ENCODE measurements around the gene PAF1. TPM values are rescaled to one million over a fixed set of nuclear protein-coding genes. Genes with fewer than 3 reads are reported as not detected.
A peak's percentile ranks its signal among the peaks of the same experiment; 100 is the strongest.

The PAF1 gene
- total RNA-seq, 3 donors from 2014 or later, result 28.1 to 44.8 (median 32.3) TPM

GRCh38 chr19:39412100-39412866 is 21.4 kb upstream of the PAF1 start, which contains the start of gene PLEKHG2:
Gene PLEKHG2, plus strand, starts transcription at chr19:39412669. Its CDS starts 1,418 bp downstream, at chr19:39414087.
- H3K4me3 ChIP-seq, result peak within 1 kb of the TSS; percentile 37
- peaks cover 23% of the 10 kb centered on the region for H3K4me1 ChIP-seq (ENCODE audit: low read depth)
- ATAC-seq (peak; percentile 56), DNase-seq (peak; percentile 96 to 98 (median 97))
- intact Hi-C loops (cut with DNase I, micrococcal nuclease), result no loop called here
- peak; percentile 79 for TF ChIP-seq CTCF (IDR thresholded peaks at IDR 0.05)
- no peaks in the 10 kb centered on the region for H3K9me3 ChIP-seq
- H3K36me3 ChIP-seq (ENCODE audit: low read depth), result no peaks in the 10 kb centered on the region

- no peaks in the 10 kb centered on the region for H3K36me3 ChIP-seq (ENCODE audit: low read depth)
- H3K4me1 ChIP-seq (ENCODE audit: low read depth), result peaks cover 23% of the 10 kb centered on the region
- peak overlapping the region; percentile 9 for H3K4me3 ChIP-seq
- TF ChIP-seq CTCF (IDR thresholded peaks at IDR 0.05), result peak; percentile 67
- ATAC-seq (peak; percentile 47), DNase-seq (peak; percentile 92 to 99 (median 93))
- H3K9me3 ChIP-seq, result no peaks in the 10 kb centered on the region
- intact Hi-C loops (cut with DNase I, micrococcal nuclease), result no loop called here
Observed at GRCh38 chr19:39411832-39412099, 20.9 kb upstream of the PAF1 start.

- Histone ChIP-seq H3K4me1 (ENCODE audit: low read depth) (peaks cover 23% of the 10 kb centered on the region), H3K9me3 (no peaks in the 10 kb centered on the region), H3K4me3 (peak overlapping the region; percentile 9), H3K36me3 (ENCODE audit: low read depth) (no peaks in the 10 kb centered on the region)
- intact Hi-C loops (cut with DNase I, micrococcal nuclease), result no loop called here
- no peak for TF ChIP-seq CTCF (IDR thresholded peaks at IDR 0.05)
- DNase-seq (peak; percentile 80 to 84 (median 81)), ATAC-seq (peak; percentile 12)
Observed at GRCh38 chr19:39411081-39411831, 20.4 kb upstream of the PAF1 start.

- DNase-seq (no peak), ATAC-seq (no peak)
- TF ChIP-seq CTCF (IDR thresholded peaks at IDR 0.05), result no peak
- Histone ChIP-seq H3K36me3 (ENCODE audit: low read depth) (no peaks in the 10 kb centered on the region), H3K9me3 (no peaks in the 10 kb centered on the region), H3K4me1 (ENCODE audit: low read depth) (peaks cover 23% of the 10 kb centered on the region), H3K4me3 (no peak overlapping the region)
- intact Hi-C loops (cut with DNase I, micrococcal nuclease), result no loop called here
Observed at GRCh38 chr19:39410831-39411080, 19.9 kb upstream of the PAF1 start.

GRCh38 chr19:39410017-39410830 is 19.3 kb upstream of the PAF1 start:
- Histone ChIP-seq H3K9me3 (no peaks in the 10 kb centered on the region), H3K4me1 (ENCODE audit: low read depth) (peaks cover 28% of the 10 kb centered on the region), H3K36me3 (ENCODE audit: low read depth) (no peaks in the 10 kb centered on the region), H3K4me3 (peak overlapping the region; percentile 92)
- intact Hi-C loops (cut with DNase I, micrococcal nuclease), result no loop called here
- DNase-seq, result peak; percentile 75 to 90 (median 83)
- no peak for TF ChIP-seq CTCF (IDR thresholded peaks at IDR 0.05)
- peak; percentile 15 for ATAC-seq
